K562 (cell line): ENCODE data around the gene CSNK1A1L. TPM values are rescaled to one million over a fixed set of nuclear protein-coding genes. Genes with fewer than 3 reads are reported as not detected.

Experiments
- ATAC-seq: fragments of 200-7000 bp; cut with Tn5 transposase; 3 replicates; pipeline ENCODE4 v1.9.1; 2020; ENCODE audit warnings: moderate library complexity
- BruUV-seq: library from RNA; stranded (reverse); fragments of 400-500 nt; replicated peaks from 2 replicates; lab custom pipeline; 2021; lab: Mats Ljungman, UMichigan
- CTCF ChIA-PET: fragments of 300-600 bp; formaldehyde crosslinking; extraction: SDS; loops from one replicate; lab custom pipeline; 2021; ENCODE audit warnings: low intra/inter-chr PET ratio; lab: Yijun Ruan, JAX
- POLR2A ChIA-PET: fragments of 300-600, 350-650 bp; sonication (Branson Sonifier 250); formaldehyde crosslinking; extraction: SDS; loops from one replicate; lab custom pipeline; 2021; ENCODE audit warnings: antibody characterized with exemption, inconsistent platforms; lab: Yijun Ruan, JAX
- DNase-seq, 4 experiments: peaks; one replicate each; pipeline versions ENCODE4 v3.0.0 to v3.0.0-alpha.2; 2011 to 2018; ENCODE audit warnings: low spot score in 3 of 4, mixed read lengths in 3 of 4; ENCODE audit errors: extremely low read depth in 1 of 4
- FAIRE-seq: peaks from 2 replicates; lab custom pipeline; 2011; peaks lifted over from hg19 to GRCh38; lab: Jason Lieb, UNC
- H2AFZ ChIP-seq: 2 replicates; pipeline ENCODE4 v1.6.0; 2011; ENCODE audit warnings: low read depth, low read length, control low read depth, inconsistent platforms
- H3K27ac ChIP-seq: fragments of 200-600 bp; 3 replicates; pipeline ENCODE4 v1.8.0; 2011; ENCODE audit warnings: low read depth, mild to moderate bottlenecking, control low read depth, inconsistent platforms, low read length, moderate library complexity, mixed read lengths; ENCODE audit errors: extremely low read depth
- H3K27me3 ChIP-seq, 2 experiments: fragments of 300-600 bp in 1 of 2; 2 replicates in 1 of 2; 3 replicates in 1 of 2; pipeline versions ENCODE4 v1.6.0 to v1.8.0; 2011; ENCODE audit warnings: inconsistent platforms in 2 of 2, low read length in 2 of 2, mild to moderate bottlenecking in 1 of 2, mixed read lengths in 1 of 2, moderate library complexity in 1 of 2; ENCODE audit not compliant: control insufficient read depth in 2 of 2, insufficient read depth in 2 of 2
- H3K36me3 ChIP-seq: fragments of 300-600 bp; 3 replicates; pipeline ENCODE4 v1.8.0; 2011; ENCODE audit warnings: mild to moderate bottlenecking, low read length, inconsistent platforms; ENCODE audit not compliant: control insufficient read depth, insufficient read depth
- H3K4me1 ChIP-seq, 2 experiments: fragments of 200-600 bp in 1 of 2; replicated peaks in 1 of 2; 2 replicates in 1 of 2; 3 replicates in 1 of 2; pipeline versions ENCODE4 v1.5.1 to v1.8.0; 2011; ENCODE audit warnings: inconsistent platforms in 2 of 2, low read length in 2 of 2, mild to moderate bottlenecking in 1 of 2, mixed read lengths in 1 of 2, moderate library complexity in 1 of 2; ENCODE audit not compliant: control insufficient read depth in 2 of 2, insufficient read depth in 2 of 2
- H3K4me2 ChIP-seq: 2 replicates; pipeline ENCODE4 v1.6.1; 2011; ENCODE audit warnings: low read length, control low read depth, inconsistent platforms, mixed read lengths; ENCODE audit not compliant: insufficient read depth
- H3K4me3 ChIP-seq: fragments of 200-600 bp; sonication (generic), shearing (Covaris generic); 2 replicates; pipeline ENCODE4 v1.5.1; 2016; ENCODE audit warnings: control low read depth, inconsistent platforms
- H3K79me2 ChIP-seq: fragments of 200-600 bp; 3 replicates; pipeline ENCODE4 v1.8.0; 2011; ENCODE audit warnings: low read length, inconsistent platforms; ENCODE audit not compliant: control insufficient read depth, insufficient read depth
- H3K9ac ChIP-seq, 2 experiments: 2 replicates each; pipeline versions ENCODE4 v1.6.0 to v1.6.1; 2011; ENCODE audit warnings: low read depth in 2 of 2, low read length in 2 of 2, control low read depth in 1 of 2, inconsistent platforms in 1 of 2, mild to moderate bottlenecking in 1 of 2, mixed read lengths in 1 of 2; ENCODE audit not compliant: insufficient read depth in 1 of 2
- H3K9me1 ChIP-seq: one replicate; pipeline ENCODE4 v1.6.0; 2011; ENCODE audit warnings: inconsistent platforms, mild to moderate bottlenecking, low read length, moderate library complexity; ENCODE audit not compliant: control insufficient read depth, insufficient read depth
- H3K9me3 ChIP-seq: replicated peaks from 2 replicates; pipeline ENCODE4 v1.5.1; 2011; ENCODE audit warnings: low read depth, low read length, inconsistent platforms; ENCODE audit not compliant: control insufficient read depth, insufficient read depth
- H4K20me1 ChIP-seq: replicated peaks from 2 replicates; pipeline ENCODE4 v1.6.1; 2011; ENCODE audit warnings: low read length, inconsistent platforms, mixed read lengths; ENCODE audit not compliant: control insufficient read depth, insufficient read depth
- CBX2 ChIP-seq: fragments of 200-600 bp; sonication (generic); IDR thresholded peaks from one replicate; pipeline ENCODE4 v1.6.1; 2012; ENCODE audit warnings: mild to moderate bottlenecking, low read length, inconsistent platforms; ENCODE audit not compliant: insufficient read depth, poor library complexity, severe bottlenecking
- CCAR2 ChIP-seq: fragments of 200-400 bp; formaldehyde crosslinking; IDR thresholded peaks from 2 replicates; pipeline ENCODE4 v1.6.1; 2017; ENCODE audit warnings: mild to moderate bottlenecking, low read depth, low read length
- CREM ChIP-seq: IDR thresholded peaks from 2 replicates; pipeline ENCODE4 v1.6.1; 2014; ENCODE audit warnings: antibody characterized with exemption, low read depth
- E2F5 ChIP-seq: sonication (generic); formaldehyde crosslinking; IDR thresholded peaks from 2 replicates; pipeline ENCODE4 v1.8.0; 2022; ENCODE audit warnings: mild to moderate bottlenecking, missing genetic modification reagents
- ELF4 ChIP-seq: fragments of 450-650 bp; formaldehyde crosslinking; IDR thresholded peaks from 2 replicates; pipeline ENCODE4 v1.4.0; 2022; ENCODE audit warnings: missing genetic modification characterization
- ETS2 ChIP-seq: IDR thresholded peaks from 2 replicates; pipeline ENCODE4 v1.6.1; 2016; ENCODE audit warnings: borderline replicate concordance, missing genetic modification characterization, mild to moderate bottlenecking, moderate library complexity, missing compliant biosample characterization; ENCODE audit not compliant: poor library complexity, severe bottlenecking
- HEY1 ChIP-seq: fragments of 250-450 bp; sonication (Bioruptor Pico); IDR thresholded peaks from 2 replicates; pipeline ENCODE4 v1.5.0; 2020; ENCODE audit warnings: mild to moderate bottlenecking, moderate library complexity, borderline replicate concordance
- HMGN3 ChIP-seq: IDR thresholded peaks from 2 replicates; pipeline ENCODE4 v1.6.1; 2011; ENCODE audit warnings: borderline replicate concordance, low read depth, mild to moderate bottlenecking, mixed read lengths, low read length; ENCODE audit not compliant: insufficient read length; ENCODE audit errors: extremely low read depth
- HNRNPUL1 ChIP-seq: fragments of 200-400 bp; formaldehyde crosslinking; IDR thresholded peaks from 2 replicates; pipeline ENCODE4 v1.6.1; 2017; ENCODE audit warnings: low read length
- MYNN ChIP-seq, 2 experiments: sonication (generic); formaldehyde crosslinking in 1 of 2; IDR thresholded peaks; 2 replicates each; pipeline versions ENCODE4 v1.5.0 to v1.6.1; 2016 to 2020; ENCODE audit warnings: antibody characterized with exemption in 1 of 2, missing genetic modification reagents in 1 of 2
- OTX1 ChIP-seq: fragments of 450-650 bp; formaldehyde crosslinking; IDR thresholded peaks from 2 replicates; pipeline ENCODE4 v1.4.0; 2022; ENCODE audit warnings: mild to moderate bottlenecking
- SMARCB1 ChIP-seq: IDR thresholded peaks from 2 replicates; pipeline ENCODE4 v1.6.1; 2011; ENCODE audit warnings: improper control_type of control experiment, low read depth; ENCODE audit not compliant: insufficient read length
- TRIM28 ChIP-seq: fragments of 450-650 bp; IDR thresholded peaks from 2 replicates; pipeline ENCODE4 v1.6.1; 2017
- ZBTB12 ChIP-seq: fragments of 250-450 bp; sonication (Bioruptor Pico); IDR thresholded peaks from 2 replicates; pipeline ENCODE4 v1.4.0; 2020
- ZNF23 ChIP-seq: fragments of 250-450 bp; sonication (Bioruptor Pico); IDR thresholded peaks from 2 replicates; pipeline ENCODE4 v1.4.0; 2020; ENCODE audit warnings: mild to moderate bottlenecking
- ZNF384 ChIP-seq: IDR thresholded peaks from 2 replicates; pipeline ENCODE4 v1.6.1; 2012; ENCODE audit warnings: low read depth, low read length, improper control_type of control experiment
- ZNF398 ChIP-seq: fragments of 250-450 bp; sonication (Bioruptor Pico); IDR thresholded peaks from 2 replicates; pipeline ENCODE4 v1.8.0; 2021; ENCODE audit warnings: moderate library complexity, mild to moderate bottlenecking, inconsistent platforms
- WGBS: fragments of 100-300 bp; shearing (Covaris generic); methylation state at CpG from one replicate; pipeline ENCODE4 v1.1.6; 2016; ENCODE audit warnings: low coverage, mixed read lengths; ENCODE audit not compliant: insufficient coverage; ENCODE audit errors: missing lambda C conversion rate; 5-methylcytosine and 5-hydroxymethylcytosine counted together
- in situ Hi-C: fragments of 300-500 bp; cut with MboI; formaldehyde crosslinking; loops from 4 replicates; pipeline ENCODE4 v1.15.0; 2018; ENCODE audit warnings: inconsistent platforms, mixed read lengths
- intact Hi-C: fragments of 100-400 bp; cut with micrococcal nuclease; formaldehyde crosslinking; loops from 2 replicates; pipeline ENCODE4 v1.14.2; 2022
- polyA plus RNA-seq, 8 experiments: library from polyadenylated mRNA; depleted of rRNA in 4 of 8; stranded (reverse) in 5 of 8; unstranded in 3 of 8; fragments of >200 nt; fragmentation: Nextera tagmentation in 2 of 8; fragmentation: Illumina TruSeq in 1 of 8; extraction: Ambion mirVana in 2 of 8; extraction: Trizol in 1 of 8; gene quantifications; 2 replicates each; pipeline versions ENCODE4 v1.2.1 to v1.2.3, GENCODE V29; 2011 to 2014; ENCODE audit warnings: inconsistent platforms in 1 of 8, missing spikeins in 1 of 8
- total RNA-seq, 7 experiments: library from RNA; depleted of rRNA in 6 of 7; stranded (reverse); fragments of >200 nt in 6 of 7; fragmentation: Illumina TruSeq in 2 of 7; extraction: Trizol in 2 of 7; gene quantifications; 2 replicates each; pipeline versions ENCODE4 v1.2.1 to v1.2.3, GENCODE V29; 2011 to 2021; ENCODE audit warnings: low replicate concordance in 1 of 7
- TF ChIP-seq, protein P1 (sequence below): fragments of 450-650 bp; conservative IDR thresholded peaks from 2 replicates; pipeline ENCODE4 v1.6.1; 2016; ENCODE audit warnings: missing genetic modification characterization, low read depth, mild to moderate bottlenecking, control low read depth, missing compliant biosample characterization

CSNK1A1L gene
- total and polyA plus RNA-seq, 9 of the 15 experiments (the other 6 are each of a cell fraction or from before 2014, with no cell fraction given): not detected

DNA sequence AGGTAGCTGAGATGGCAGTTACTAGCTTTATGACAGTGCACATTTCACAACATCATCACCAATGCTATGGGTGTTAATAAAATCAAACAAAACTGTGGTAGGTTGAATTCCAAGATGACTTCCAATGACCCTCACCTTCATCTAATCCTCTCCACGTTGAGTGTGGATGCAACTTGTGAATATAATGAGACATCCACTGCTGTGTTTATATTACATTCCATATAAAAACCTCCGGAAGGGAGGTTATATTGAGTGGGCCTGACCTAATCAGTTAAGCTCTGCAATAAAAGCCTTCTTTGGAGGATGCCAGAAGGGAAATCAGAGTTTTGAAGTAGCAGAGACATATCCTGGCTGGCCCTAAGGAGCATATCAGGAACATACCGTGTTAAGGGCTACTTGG, 25.6 kb upstream of the CSNK1A1L start (continued):
- TF ChIP-seq ZNF384 (no peak), HNRNPUL1 (no peak), HEY1 (CRISPR knock-in tag) (no peak), ETS2 (no peak), TRIM28 (no peak)
- TF ChIP-seq, all 486 proteins: peak for 0

DNA sequence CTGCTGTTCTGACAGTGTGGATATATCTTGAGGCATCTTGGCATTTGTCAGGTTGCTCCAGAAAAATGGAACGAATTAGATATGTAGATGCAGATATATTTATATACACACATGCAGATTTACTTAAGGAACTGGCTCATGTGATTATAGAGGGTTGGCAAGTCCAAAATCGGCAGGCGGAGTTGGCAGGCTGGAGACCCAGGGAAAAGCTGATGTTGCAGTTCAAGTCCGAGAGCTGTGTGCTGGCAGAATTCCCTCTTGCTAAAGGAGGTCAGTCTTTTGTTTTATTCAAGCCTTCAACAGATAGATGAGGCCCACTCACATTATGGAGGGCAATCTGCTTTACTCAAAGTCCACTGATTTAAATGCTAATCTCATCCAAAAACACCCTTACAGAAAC, 24.4 kb upstream of the CSNK1A1L start:
- no TSS peak for BruUV-seq
- no peaks in the 10 kb centered on the region for H3K79me2 ChIP-seq
- intact Hi-C loops (no loop called here), in situ Hi-C loops (no loop called here)
- POLR2A ChIA-PET: no interaction called here
- H3K9ac ChIP-seq: no peak overlapping the region
- 4% methylated on average over 4 of the region's 4 CpGs for WGBS
- H3K4me3 ChIP-seq: no peak overlapping the region
- no peaks in the 10 kb centered on the region for H3K27me3 ChIP-seq
- H3K36me3 ChIP-seq: no peaks in the 10 kb centered on the region
- CTCF ChIA-PET: no interaction called here
- no peaks in the 10 kb centered on the region for H3K4me1 ChIP-seq
- H3K27ac ChIP-seq: no peak overlapping the region
- no peak overlapping the region for H2AFZ ChIP-seq
- H3K9me1 ChIP-seq: no peaks in the 10 kb centered on the region
- H3K9me3 ChIP-seq: no peaks in the 10 kb centered on the region
- H4K20me1 ChIP-seq: no peaks in the 10 kb centered on the region
- no peak overlapping the region for H3K4me2 ChIP-seq
- FAIRE-seq (no peak), DNase-seq (no peak), ATAC-seq (no peak)
- no peak for TF ChIP-seq OTX1 (CRISPR knock-in tag)
- no peak for TF ChIP-seq ZNF23 (CRISPR knock-in tag)
- no peak for TF ChIP-seq CCAR2
- no peak for TF ChIP-seq E2F5
- TF ChIP-seq, protein P1, sequence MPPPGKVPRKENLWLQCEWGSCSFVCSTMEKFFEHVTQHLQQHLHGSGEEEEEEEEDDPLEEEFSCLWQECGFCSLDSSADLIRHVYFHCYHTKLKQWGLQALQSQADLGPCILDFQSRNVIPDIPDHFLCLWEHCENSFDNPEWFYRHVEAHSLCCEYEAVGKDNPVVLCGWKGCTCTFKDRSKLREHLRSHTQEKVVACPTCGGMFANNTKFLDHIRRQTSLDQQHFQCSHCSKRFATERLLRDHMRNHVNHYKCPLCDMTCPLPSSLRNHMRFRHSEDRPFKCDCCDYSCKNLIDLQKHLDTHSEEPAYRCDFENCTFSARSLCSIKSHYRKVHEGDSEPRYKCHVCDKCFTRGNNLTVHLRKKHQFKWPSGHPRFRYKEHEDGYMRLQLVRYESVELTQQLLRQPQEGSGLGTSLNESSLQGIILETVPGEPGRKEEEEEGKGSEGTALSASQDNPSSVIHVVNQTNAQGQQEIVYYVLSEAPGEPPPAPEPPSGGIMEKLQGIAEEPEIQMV: no peak
- TF ChIP-seq CREM: no peak
- no peak for TF ChIP-seq ZBTB12
- no peak for TF ChIP-seq ELF4 (CRISPR knock-in tag)
- no peak for TF ChIP-seq MYNN (IDR thresholded peaks at IDR 0.05)
- no peak for TF ChIP-seq MYNN (CRISPR knock-in tag; IDR thresholded peaks at IDR 0.05)
- TF ChIP-seq CBX2: no peak
- no peak for TF ChIP-seq ZNF398
- no peak for TF ChIP-seq HMGN3
- no peak for TF ChIP-seq SMARCB1
